Endothelial cell of umbilical vein (primary cell): ENCODE measurements around the gene EFCC1.

Experiments used
- CTCF ChIP-seq, 2 donors: IDR thresholded peaks; 1 replicate in 1 of 2; 2 replicates in 1 of 2; pipeline ENCODE4 v1.5.1; 2011; ENCODE audit warnings: low read length in 2 of 2, mild to moderate bottlenecking in 2 of 2, moderate library complexity in 2 of 2, control low read depth in 1 of 2, inconsistent platforms in 1 of 2, low read depth in 1 of 2; ENCODE audit not compliant: insufficient read depth in 1 of 2; ENCODE audit errors: extremely low read depth in 1 of 2
- EZH2 ChIP-seq: IDR thresholded peaks from 2 replicates; pipeline ENCODE4 v1.6.1; 2012; ENCODE audit warnings: borderline replicate concordance, low read depth, mild to moderate bottlenecking, moderate library complexity, low read length, inconsistent platforms; ENCODE audit not compliant: severe bottlenecking
- JUN ChIP-seq: IDR thresholded peaks from 2 replicates; pipeline ENCODE4 v1.6.1; 2011; ENCODE audit warnings: borderline replicate concordance, low read depth; ENCODE audit not compliant: insufficient read length, insufficient read depth
- MAX ChIP-seq: IDR thresholded peaks from 2 replicates; pipeline ENCODE4 v1.6.1; 2011; ENCODE audit not compliant: insufficient read depth, insufficient read length
- POLR2A ChIP-seq: IDR thresholded peaks from 2 replicates; pipeline ENCODE4 v1.6.1; 2012; ENCODE audit warnings: low read depth, mild to moderate bottlenecking, control low read depth, low read length

- no peak for TF ChIP-seq POLR2A
- no peak for TF ChIP-seq MAX
- TF ChIP-seq CTCF (IDR thresholded peaks at IDR 0.05; ENCODE audit: extremely low read depth in 1 of 2, insufficient read depth in 1 of 2, low read depth in 1 of 2, low read length in 2 of 2): no peak
- no peak for TF ChIP-seq EZH2
- no peak for TF ChIP-seq JUN
These were observed 29.5 kb downstream of the EFCC1 start for GRCh38 chr3:129030611-129031010.
